CD14-positive monocyte (primary cell): ENCODE data around the gene LRG1. TPM values are rescaled to one million over a fixed set of nuclear protein-coding genes. Genes with fewer than 3 reads are reported as not detected.

Experiments
- DNase-seq, 3 donors: peaks; one replicate each; pipeline ENCODE4 v3.0.0-alpha.2; 2011 to 2022
- H2AFZ ChIP-seq: 2 replicates; pipeline ENCODE4 v1.6.0; 2012; ENCODE audit warnings: mild to moderate bottlenecking, low read depth, low read length, inconsistent platforms; ENCODE audit not compliant: insufficient read depth, poor library complexity, severe bottlenecking
- H3K27ac ChIP-seq, 2 donors: 1 replicate in 1 of 2; 2 replicates in 1 of 2; pipeline ENCODE4 v1.5.1; 2012 to 2013; ENCODE audit warnings: low read length in 2 of 2, control low read depth in 1 of 2, inconsistent platforms in 1 of 2, low read depth in 1 of 2, mild to moderate bottlenecking in 1 of 2
- H3K27me3 ChIP-seq, 2 donors: one replicate each; pipeline versions ENCODE4 v1.6.0 to v1.6.1; 2011 to 2013; ENCODE audit warnings: low read length in 2 of 2; ENCODE audit not compliant: control insufficient read depth in 2 of 2, insufficient read depth in 2 of 2
- H3K36me3 ChIP-seq, 2 donors: replicated peaks in 1 of 2; 1 replicate in 1 of 2; 2 replicates in 1 of 2; pipeline versions ENCODE4 v1.5.1 to v1.6.1; 2012 to 2013; ENCODE audit warnings: low read length in 2 of 2, control low read depth in 1 of 2, inconsistent platforms in 1 of 2, mild to moderate bottlenecking in 1 of 2; ENCODE audit not compliant: insufficient read depth in 2 of 2, control insufficient read depth in 1 of 2
- H3K4me1 ChIP-seq, 2 donors: 1 replicate in 1 of 2; 2 replicates in 1 of 2; pipeline versions ENCODE4 v1.5.1 to v1.6.1; 2012 to 2013; ENCODE audit warnings: low read length in 2 of 2, control low read depth in 1 of 2, inconsistent platforms in 1 of 2, mild to moderate bottlenecking in 1 of 2, moderate library complexity in 1 of 2; ENCODE audit not compliant: insufficient read depth in 2 of 2, control insufficient read depth in 1 of 2
- H3K4me2 ChIP-seq: replicated peaks from 2 replicates; pipeline ENCODE3; 2012; ENCODE audit warnings: low read length, moderate library complexity, mild to moderate bottlenecking; ENCODE audit not compliant: poor library complexity, severe bottlenecking; ENCODE audit errors: extremely low read depth
- H3K4me3 ChIP-seq, 3 experiments: fragments of 200-600 bp in 1 of 3; sonication (generic) in 1 of 3; replicated peaks in 1 of 3; 1 replicate in 2 of 3; 2 replicates in 1 of 3; pipeline ENCODE4 v1.5.1; 2011 to 2013; ENCODE audit warnings: low read length in 3 of 3, mild to moderate bottlenecking in 3 of 3, control low read depth in 2 of 3, low read depth in 2 of 3, inconsistent platforms in 1 of 3, moderate library complexity in 1 of 3
- H3K79me2 ChIP-seq: 2 replicates; pipeline ENCODE4 v1.6.0; 2012; ENCODE audit warnings: mild to moderate bottlenecking, control low read depth, inconsistent platforms, low read length, moderate library complexity; ENCODE audit not compliant: insufficient read depth
- H3K9ac ChIP-seq: 2 replicates; pipeline ENCODE4 v1.6.0; 2017; ENCODE audit warnings: low read length, mild to moderate bottlenecking; ENCODE audit not compliant: insufficient read depth, poor library complexity, severe bottlenecking
- H3K9me3 ChIP-seq, 2 donors: replicated peaks in 1 of 2; 1 replicate in 1 of 2; 2 replicates in 1 of 2; pipeline versions ENCODE4 v1.5.1 to v1.6.1; 2012 to 2013; ENCODE audit warnings: low read length in 2 of 2, control low read depth in 1 of 2; ENCODE audit not compliant: control insufficient read depth in 1 of 2, insufficient read depth in 1 of 2
- H4K20me1 ChIP-seq: 2 replicates; pipeline ENCODE4 v1.6.0; 2012; ENCODE audit warnings: mild to moderate bottlenecking, low read length, control low read depth, moderate library complexity; ENCODE audit not compliant: insufficient read depth
- H3K27ac Mint-ChIP-seq, 7 donors: one replicate each; pipeline ENCODE4 v1.8.0; 2020; ENCODE audit warnings: mild to moderate bottlenecking in 7 of 7, mixed read lengths in 7 of 7, moderate library complexity in 6 of 7, inconsistent platforms in 2 of 7
- H3K27me3 Mint-ChIP-seq, 3 donors: one replicate each; pipeline ENCODE4 v1.8.0; 2021 to 2022; ENCODE audit warnings: low read depth in 3 of 3, mild to moderate bottlenecking in 3 of 3, mixed read lengths in 3 of 3, moderate library complexity in 3 of 3, inconsistent platforms in 1 of 3
- H3K36me3 Mint-ChIP-seq, 2 donors: one replicate each; pipeline ENCODE4 v1.8.0; 2020; ENCODE audit warnings: mixed read lengths in 2 of 2, inconsistent platforms in 1 of 2, mild to moderate bottlenecking in 1 of 2
- H3K4me1 Mint-ChIP-seq: one replicate; pipeline ENCODE4 v1.8.0; 2020; ENCODE audit warnings: mild to moderate bottlenecking, mixed read lengths
- H3K4me3 Mint-ChIP-seq, 2 donors: one replicate each; pipeline ENCODE4 v1.8.0; 2020; ENCODE audit warnings: mild to moderate bottlenecking in 2 of 2, mixed read lengths in 2 of 2, moderate library complexity in 1 of 2
- H3K9me3 Mint-ChIP-seq, 7 donors: one replicate each; pipeline ENCODE4 v1.8.0; 2020 to 2022; ENCODE audit warnings: mixed read lengths in 7 of 7, mild to moderate bottlenecking in 6 of 7, moderate library complexity in 6 of 7, inconsistent platforms in 2 of 7
- WGBS: methylation state at CpG from one replicate; pipeline ENCODE4 v1.1.5; 2013; ENCODE audit warnings: missing lambda C conversion rate; ENCODE audit not compliant: insufficient coverage; 5-methylcytosine and 5-hydroxymethylcytosine counted together
- intact Hi-C, 2 donors: fragments of 100-400 bp; cut with micrococcal nuclease; formaldehyde crosslinking; loops; one replicate each; pipeline versions ENCODE4 v1.15.0 to v1.15.1; 2023
- polyA plus RNA-seq, 3 donors: library from polyadenylated mRNA; depleted of rRNA in 1 of 3; unstranded in 2 of 3; stranded (reverse) in 1 of 3; fragments of 300-500 nt in 2 of 3; fragments of >200 nt in 1 of 3; fragmentation: Illumina TruSeq in 2 of 3; gene quantifications; 1 replicate in 2 of 3; 2 replicates in 1 of 3; pipeline ENCODE4 v1.2.3, GENCODE V29; 2012 to 2021
- TF ChIP-seq, protein P1 (sequence below): fragments of 200-600 bp; IDR thresholded peaks from one replicate; pipeline ENCODE4 v1.8.0; 2022; ENCODE audit warnings: antibody characterized with exemption, mild to moderate bottlenecking

LRG1 gene
- polyA plus RNA-seq, 3 donors, result 5.5 to 50.1 (median 9.6) TPM

DNA sequence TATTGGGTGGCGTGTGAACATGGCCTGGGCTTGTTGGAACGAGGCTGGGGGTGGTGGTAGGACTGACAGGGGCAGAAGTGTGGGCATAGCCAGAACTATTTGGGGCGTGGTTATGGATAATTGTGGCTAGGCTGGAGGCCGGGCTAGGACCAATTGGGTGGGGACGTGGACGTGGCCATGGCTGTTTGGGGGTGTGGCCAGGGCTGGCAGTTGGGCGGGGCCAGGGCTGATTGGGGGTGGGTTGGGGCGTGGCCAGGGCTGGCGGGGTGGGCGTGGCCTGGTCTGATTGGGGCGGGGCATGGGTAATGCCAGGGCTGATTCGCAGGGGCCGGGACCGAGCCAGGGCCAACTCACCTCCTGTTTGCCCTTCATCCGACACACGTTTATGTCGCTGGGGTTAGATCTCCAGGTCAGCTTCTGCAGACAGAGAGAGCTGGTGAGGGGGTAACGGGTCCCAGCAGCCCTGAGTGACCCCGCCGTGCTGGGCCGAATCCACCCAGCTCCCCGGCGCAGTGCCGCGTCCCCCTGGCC is 16.8 kb upstream of the LRG1 start:
- H3K79me2 ChIP-seq, result no peaks in the 10 kb centered on the region
- no peak overlapping the region for H3K4me3 ChIP-seq
- intact Hi-C loops, result no loop called here
- TF ChIP-seq, protein P1, sequence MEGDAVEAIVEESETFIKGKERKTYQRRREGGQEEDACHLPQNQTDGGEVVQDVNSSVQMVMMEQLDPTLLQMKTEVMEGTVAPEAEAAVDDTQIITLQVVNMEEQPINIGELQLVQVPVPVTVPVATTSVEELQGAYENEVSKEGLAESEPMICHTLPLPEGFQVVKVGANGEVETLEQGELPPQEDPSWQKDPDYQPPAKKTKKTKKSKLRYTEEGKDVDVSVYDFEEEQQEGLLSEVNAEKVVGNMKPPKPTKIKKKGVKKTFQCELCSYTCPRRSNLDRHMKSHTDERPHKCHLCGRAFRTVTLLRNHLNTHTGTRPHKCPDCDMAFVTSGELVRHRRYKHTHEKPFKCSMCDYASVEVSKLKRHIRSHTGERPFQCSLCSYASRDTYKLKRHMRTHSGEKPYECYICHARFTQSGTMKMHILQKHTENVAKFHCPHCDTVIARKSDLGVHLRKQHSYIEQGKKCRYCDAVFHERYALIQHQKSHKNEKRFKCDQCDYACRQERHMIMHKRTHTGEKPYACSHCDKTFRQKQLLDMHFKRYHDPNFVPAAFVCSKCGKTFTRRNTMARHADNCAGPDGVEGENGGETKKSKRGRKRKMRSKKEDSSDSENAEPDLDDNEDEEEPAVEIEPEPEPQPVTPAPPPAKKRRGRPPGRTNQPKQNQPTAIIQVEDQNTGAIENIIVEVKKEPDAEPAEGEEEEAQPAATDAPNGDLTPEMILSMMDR, result no peak
- no peak overlapping the region for H2AFZ ChIP-seq
- peak in 2 of 3 donors; percentile 35 to 50 for DNase-seq
- Mint-ChIP-seq H3K9me3 (peaks cover 0 to 11% (median 0%) of the 10 kb centered on the region in 7 donors), H3K4me1 (peaks cover 33% of the 10 kb centered on the region), H3K36me3 (peaks cover 4 to 7% of the 10 kb centered on the region in 2 donors), H3K27me3 (peaks cover 2 to 12% (median 2%) of the 10 kb centered on the region in 3 donors), H3K27ac (no peak overlapping the region), H3K4me3 (no peak overlapping the region)
- H3K27me3 ChIP-seq, result no peaks in the 10 kb centered on the region
- H3K4me2 ChIP-seq, result no peak overlapping the region
- H3K36me3 ChIP-seq, result no peaks in the 10 kb centered on the region
- H3K27ac ChIP-seq, result no peak overlapping the region
- peaks cover 37 to 50% of the 10 kb centered on the region in 2 donors for H3K4me1 ChIP-seq
- H3K9ac ChIP-seq, result no peak overlapping the region
- WGBS, result 83% methylated on average over 14 of the region's 25 CpGs
- H4K20me1 ChIP-seq, result no peaks in the 10 kb centered on the region
- no peaks in the 10 kb centered on the region for H3K9me3 ChIP-seq

DNA sequence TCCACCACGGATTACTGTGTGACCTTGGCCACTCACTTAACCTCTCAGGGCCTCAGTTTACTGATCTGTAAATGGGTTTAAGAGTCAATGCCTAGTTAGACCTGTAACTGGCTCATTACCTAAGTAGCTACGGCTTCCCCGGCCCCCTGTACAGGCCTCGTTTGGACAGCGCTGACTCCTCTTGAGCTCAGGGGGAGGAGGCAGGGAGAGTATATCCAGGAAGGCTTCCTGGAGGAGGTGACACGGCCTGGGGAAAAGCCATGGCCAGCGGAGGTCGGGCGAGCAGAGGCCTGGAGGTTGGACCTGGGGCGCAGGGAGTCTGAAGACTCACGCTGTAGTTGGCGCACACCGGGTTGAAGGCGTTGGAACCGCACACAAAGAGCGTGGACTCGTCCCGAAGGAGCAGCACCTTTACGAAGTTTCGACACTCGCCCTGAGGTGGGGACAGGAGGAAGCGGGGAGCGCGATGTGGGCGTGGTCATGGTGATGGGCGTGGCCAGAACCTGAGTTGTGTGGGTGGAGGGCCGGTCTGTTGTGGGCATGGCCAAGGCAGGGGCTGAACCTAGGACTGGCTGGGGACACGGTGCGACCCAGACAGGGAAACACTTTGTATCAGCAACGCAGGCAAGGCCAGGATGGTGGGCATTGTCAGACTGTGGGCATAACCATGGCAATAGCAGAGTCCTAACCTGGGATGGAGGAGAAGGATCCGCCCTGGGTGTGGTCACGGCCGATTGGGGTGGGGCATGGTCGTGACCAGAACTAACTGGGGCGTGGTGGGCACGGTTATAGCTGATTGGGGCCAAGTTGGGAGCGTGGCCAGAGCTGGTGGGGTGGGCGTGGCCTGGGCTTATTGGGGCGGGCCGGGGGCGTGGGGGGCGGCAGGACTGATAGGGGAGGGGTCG is 16.1 kb upstream of the LRG1 start:
- TF ChIP-seq, protein P1, result no peak
- Mint-ChIP-seq H3K27ac (peak overlapping the region in 4 of 7 donors; percentile 8 to 58 (median 30)), H3K9me3 (peaks cover 0 to 11% (median 0%) of the 10 kb centered on the region in 7 donors), H3K36me3 (peaks cover 4 to 7% of the 10 kb centered on the region in 2 donors), H3K4me1 (peaks cover 32% of the 10 kb centered on the region), H3K27me3 (peaks cover 2 to 9% (median 2%) of the 10 kb centered on the region in 3 donors), H3K4me3 (peak overlapping the region in 1 of 2 donors; percentile 51)
- no peak overlapping the region for H3K4me3 ChIP-seq
- no peaks in the 10 kb centered on the region for H3K9me3 ChIP-seq
- peaks cover 34 to 43% of the 10 kb centered on the region in 2 donors for H3K4me1 ChIP-seq
- intact Hi-C loops, result no loop called here
- H3K79me2 ChIP-seq, result no peaks in the 10 kb centered on the region
- 86% methylated on average over 38 of the region's 43 CpGs for WGBS
- H3K36me3 ChIP-seq, result no peaks in the 10 kb centered on the region
- H3K9ac ChIP-seq, result no peak overlapping the region
- H3K27me3 ChIP-seq, result no peaks in the 10 kb centered on the region
- H4K20me1 ChIP-seq, result no peaks in the 10 kb centered on the region
- no peak for DNase-seq
- H2AFZ ChIP-seq, result no peak overlapping the region
- H3K27ac ChIP-seq, result no peak overlapping the region
- H3K4me2 ChIP-seq, result no peak overlapping the region
